IPS-18a (cell line): ENCODE results near the gene MINPP1.

Experiments used
- H3K27ac ChIP-seq: one replicate; pipeline ENCODE4 v1.5.1; 2013; ENCODE audit warnings: low read length
- H3K27me3 ChIP-seq: one replicate; pipeline ENCODE4 v1.6.1; 2013; ENCODE audit warnings: mild to moderate bottlenecking, low read length; ENCODE audit not compliant: control insufficient read depth, insufficient read depth
- H3K36me3 ChIP-seq: one replicate; pipeline ENCODE4 v1.6.1; 2013; ENCODE audit warnings: low read depth, low read length; ENCODE audit not compliant: control insufficient read depth
- H3K4me1 ChIP-seq: one replicate; pipeline ENCODE4 v1.6.1; 2013; ENCODE audit warnings: low read depth, low read length; ENCODE audit not compliant: control insufficient read depth
- H3K4me3 ChIP-seq: one replicate; pipeline ENCODE4 v1.5.1; 2013; ENCODE audit warnings: low read length
- H3K9ac ChIP-seq: one replicate; pipeline ENCODE4 v1.6.1; 2013; ENCODE audit warnings: mild to moderate bottlenecking, low read length, moderate library complexity
- H3K9me3 ChIP-seq: one replicate; pipeline ENCODE4 v1.6.1; 2013; ENCODE audit warnings: low read depth, low read length; ENCODE audit not compliant: control insufficient read depth

Gene MINPP1

GRCh38 chr10:87550741-87551140 is 46.0 kb downstream of the MINPP1 start:
- Histone ChIP-seq H3K36me3 (peaks cover 10% of the 10 kb centered on the region), H3K27me3 (no peaks in the 10 kb centered on the region), H3K27ac (peak overlapping the region; percentile 37), H3K4me3 (no peak overlapping the region), H3K9me3 (no peaks in the 10 kb centered on the region), H3K9ac (no peak overlapping the region), H3K4me1 (peaks cover 27% of the 10 kb centered on the region)

- Histone ChIP-seq H3K9ac (no peak overlapping the region), H3K4me1 (peaks cover 27% of the 10 kb centered on the region), H3K4me3 (no peak overlapping the region), H3K36me3 (peaks cover 10% of the 10 kb centered on the region), H3K9me3 (no peaks in the 10 kb centered on the region), H3K27ac (no peak overlapping the region), H3K27me3 (no peaks in the 10 kb centered on the region)
Observed at GRCh38 chr10:87551326-87551725, 46.6 kb downstream of the MINPP1 start.

- peaks cover 10% of the 10 kb centered on the region for H3K36me3 ChIP-seq
- peaks cover 27% of the 10 kb centered on the region for H3K4me1 ChIP-seq
- no peak overlapping the region for H3K27ac ChIP-seq
- H3K9me3 ChIP-seq: no peaks in the 10 kb centered on the region
- no peaks in the 10 kb centered on the region for H3K27me3 ChIP-seq
- H3K9ac ChIP-seq: no peak overlapping the region
- H3K4me3 ChIP-seq: no peak overlapping the region
Observed at GRCh38 chr10:87552248-87552929, 47.7 kb downstream of the MINPP1 start.

- Histone ChIP-seq H3K9ac (no peak overlapping the region), H3K27ac (no peak overlapping the region), H3K4me1 (peaks cover 16% of the 10 kb centered on the region), H3K9me3 (no peaks in the 10 kb centered on the region), H3K27me3 (no peaks in the 10 kb centered on the region), H3K4me3 (no peak overlapping the region), H3K36me3 (peaks cover 5% of the 10 kb centered on the region)
Observed at GRCh38 chr10:87557409-87557808, 52.7 kb downstream of the MINPP1 start.

GRCh38 chr10:87558333-87558732 is 53.6 kb downstream of the MINPP1 start:
- Histone ChIP-seq H3K4me3 (no peak overlapping the region), H3K9ac (no peak overlapping the region), H3K27me3 (no peaks in the 10 kb centered on the region), H3K27ac (no peak overlapping the region), H3K4me1 (peaks cover 16% of the 10 kb centered on the region), H3K36me3 (no peaks in the 10 kb centered on the region), H3K9me3 (peaks cover 2% of the 10 kb centered on the region)

GRCh38 chr10:87559392-87559791 is 54.7 kb downstream of the MINPP1 start:
- H3K27ac ChIP-seq: no peak overlapping the region
- no peaks in the 10 kb centered on the region for H3K27me3 ChIP-seq
- H3K9ac ChIP-seq: no peak overlapping the region
- no peak overlapping the region for H3K4me3 ChIP-seq
- H3K9me3 ChIP-seq: peaks cover 4% of the 10 kb centered on the region
- H3K36me3 ChIP-seq: no peaks in the 10 kb centered on the region
- H3K4me1 ChIP-seq: peaks cover 16% of the 10 kb centered on the region

- Histone ChIP-seq H3K9me3 (peaks cover 7% of the 10 kb centered on the region), H3K9ac (no peak overlapping the region)
Observed at GRCh38 chr10:87560495-87561129, 55.9 kb downstream of the MINPP1 start.

GRCh38 chr10:87562750-87563149 is 58.1 kb downstream of the MINPP1 start:
- Histone ChIP-seq H3K36me3 (no peaks in the 10 kb centered on the region), H3K27me3 (no peaks in the 10 kb centered on the region), H3K27ac (no peak overlapping the region), H3K4me1 (peaks cover 16% of the 10 kb centered on the region), H3K9me3 (peaks cover 7% of the 10 kb centered on the region), H3K9ac (no peak overlapping the region), H3K4me3 (no peak overlapping the region)

More at GRCh38 chr10:87560495-87561129, 55.9 kb downstream of the MINPP1 start:
- Histone ChIP-seq H3K4me3 (no peak overlapping the region), H3K27ac (no peak overlapping the region), H3K36me3 (no peaks in the 10 kb centered on the region), H3K4me1 (peaks cover 16% of the 10 kb centered on the region), H3K27me3 (no peaks in the 10 kb centered on the region)

- H3K4me1 ChIP-seq: no peaks in the 10 kb centered on the region
- no peak overlapping the region for H3K9ac ChIP-seq
- H3K27ac ChIP-seq: no peak overlapping the region
- H3K4me3 ChIP-seq: no peak overlapping the region
- no peaks in the 10 kb centered on the region for H3K27me3 ChIP-seq
- no peaks in the 10 kb centered on the region for H3K36me3 ChIP-seq
- peaks cover 7% of the 10 kb centered on the region for H3K9me3 ChIP-seq
Observed at GRCh38 chr10:87565010-87565409, 60.3 kb downstream of the MINPP1 start.

GRCh38 chr10:87575851-87576250 is 71.2 kb downstream of the MINPP1 start:
- peaks cover 4% of the 10 kb centered on the region for H3K9me3 ChIP-seq
- no peak overlapping the region for H3K9ac ChIP-seq
- H3K27me3 ChIP-seq: no peaks in the 10 kb centered on the region
- H3K4me1 ChIP-seq: no peaks in the 10 kb centered on the region
- no peak overlapping the region for H3K27ac ChIP-seq
- no peaks in the 10 kb centered on the region for H3K36me3 ChIP-seq
- H3K4me3 ChIP-seq: no peak overlapping the region

GRCh38 chr10:87578160-87578841 is 73.6 kb downstream of the MINPP1 start:
- H3K4me1 ChIP-seq: no peaks in the 10 kb centered on the region
- no peak overlapping the region for H3K4me3 ChIP-seq
- H3K9ac ChIP-seq: no peak overlapping the region
- H3K9me3 ChIP-seq: no peaks in the 10 kb centered on the region
- H3K36me3 ChIP-seq: no peaks in the 10 kb centered on the region
- no peak overlapping the region for H3K27ac ChIP-seq
- no peaks in the 10 kb centered on the region for H3K27me3 ChIP-seq
